HEK293 (cell line): ENCODE results near the gene NAP1L4.

Experiments
- CTCF ChIP-seq: fragments of 450-650 bp; formaldehyde crosslinking; IDR thresholded peaks from 2 replicates; pipeline ENCODE4 v1.5.1; 2016; ENCODE audit warnings: missing biosample characterization, missing genetic modification characterization
- ZFP37 ChIP-seq: fragments of 450-650 bp; formaldehyde crosslinking; IDR thresholded peaks from 2 replicates; pipeline ENCODE4 v1.5.1; 2016; ENCODE audit warnings: missing biosample characterization, missing genetic modification characterization
- ZNF19 ChIP-seq: fragments of 450-650 bp; formaldehyde crosslinking; IDR thresholded peaks from 2 replicates; pipeline ENCODE4; 2016; ENCODE audit warnings: missing biosample characterization, missing genetic modification characterization, low read depth

- 0 out of 2 replicates have a peak, but pooled peaks have one; percentile 21 for TF ChIP-seq CTCF (tag by site-specific recombination)
- no peak for TF ChIP-seq ZFP37 (tag by site-specific recombination)
- TF ChIP-seq ZNF19 (tag by site-specific recombination): no peak
These were observed at the start of gene NAP1L4 for GRCh38 chr11:2992234-2992996.
